Measurements from ENCODE around the gene DSCAML1.

DNA sequence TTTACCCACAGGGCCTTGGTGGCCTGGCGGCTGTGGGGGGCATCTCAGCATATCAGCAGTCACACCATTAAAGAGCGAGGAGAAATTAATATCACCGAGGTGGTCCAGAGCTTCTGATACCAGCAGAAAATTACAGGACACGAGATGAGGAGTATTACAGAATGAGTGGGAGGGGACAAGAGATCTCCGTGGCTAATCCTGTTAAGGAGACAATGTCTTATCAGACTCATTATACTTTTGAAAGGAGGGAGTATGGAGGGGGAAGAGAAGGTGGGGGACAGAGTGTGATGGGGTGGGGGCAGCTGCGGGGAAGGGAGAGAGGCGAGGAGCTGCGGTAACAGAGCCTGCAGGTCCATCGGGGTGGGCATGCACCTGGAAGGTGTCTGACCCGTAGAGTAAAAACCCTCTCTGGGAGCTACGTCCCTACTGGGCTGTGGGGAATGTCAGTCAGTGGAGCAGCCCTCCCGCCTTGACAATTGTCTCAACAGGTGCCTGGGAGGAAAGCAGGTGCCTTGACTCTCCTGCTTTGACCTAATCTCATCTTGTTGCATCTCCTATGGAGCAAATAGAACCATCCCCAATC is 245.2 kb downstream of the DSCAML1 start:
- TF ChIP-seq POLR2AphosphoS5 (IDR thresholded peaks at IDR 0.05; ENCODE audit: low read depth, low read length) (no peak), POLR2A (IDR thresholded peaks at IDR 0.05; ENCODE audit: low read depth, low read length) (no peak)

Data from GM12891 (cell line).